BJ (cell line): ENCODE data around the gene GEMIN8. TPM values are rescaled to one million over a fixed set of nuclear protein-coding genes. Genes with fewer than 3 reads are reported as not detected.

Experiments used
- CTCF ChIA-PET: fragments of 350-600 bp; formaldehyde crosslinking; extraction: SDS; loops from one replicate; lab custom pipeline; 2021; ENCODE audit warnings: antibody characterized with exemption, inconsistent platforms; lab: Yijun Ruan, JAX
- POLR2A ChIA-PET: fragments of 300-600 bp; sonication (Branson Sonifier 250); formaldehyde crosslinking; extraction: SDS; loops from one replicate; lab custom pipeline; 2021; ENCODE audit warnings: antibody characterized with exemption; lab: Charles Lee
- DNase-seq: peaks from one replicate; pipeline ENCODE4 v3.0.0-alpha.2; 2011; ENCODE audit warnings: low read depth
- H3K27me3 ChIP-seq: 2 replicates; pipeline ENCODE4 v1.6.0; 2011; ENCODE audit warnings: low read length; ENCODE audit not compliant: control insufficient read depth, insufficient read depth
- H3K36me3 ChIP-seq: 2 replicates; pipeline ENCODE4 v1.5.1; 2011; ENCODE audit warnings: low read length; ENCODE audit not compliant: control insufficient read depth, insufficient read depth
- H3K4me3 ChIP-seq: 2 replicates; pipeline ENCODE4 v1.5.1; 2011; ENCODE audit warnings: low read depth, mild to moderate bottlenecking, control low read depth, low read length
- polyA plus RNA-seq: library from polyadenylated mRNA; depleted of rRNA; stranded (reverse); fragments of >200 nt; gene quantifications from 2 replicates; pipeline ENCODE4 v1.2.3, GENCODE V29; 2011
- TF ChIP-seq, protein P1 (sequence below): IDR thresholded peaks from 2 replicates; pipeline ENCODE4 v1.5.1; 2011; ENCODE audit warnings: low read depth, mild to moderate bottlenecking, control low read depth, inconsistent platforms, low read length, moderate library complexity; ENCODE audit not compliant: insufficient read depth

GEMIN8 gene
- polyA plus RNA-seq, 1 experiment = 21.5 TPM

DNA sequence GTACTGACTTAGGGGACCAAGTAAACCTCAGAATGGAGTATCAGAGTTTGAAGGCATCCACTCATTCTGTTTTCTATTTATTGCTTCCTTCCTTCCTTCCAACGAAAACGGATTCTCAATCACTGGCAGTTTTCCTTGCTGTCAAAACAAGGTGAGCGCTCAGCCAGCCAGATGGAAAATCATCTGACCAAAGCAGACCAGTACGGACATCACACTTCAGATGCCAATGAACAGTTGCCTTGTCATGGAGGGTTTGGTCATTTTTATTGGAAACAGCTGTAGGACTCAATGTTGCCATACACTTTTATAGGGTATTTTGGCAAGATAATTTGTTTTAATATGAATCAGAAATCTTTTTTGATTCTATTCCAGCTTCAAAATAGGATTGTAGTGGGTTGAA lies 16.6 kb downstream of the GEMIN8 start:
- ChIA-PET CTCF (no interaction called here), POLR2A (no interaction called here)
- TF ChIP-seq, protein P1, sequence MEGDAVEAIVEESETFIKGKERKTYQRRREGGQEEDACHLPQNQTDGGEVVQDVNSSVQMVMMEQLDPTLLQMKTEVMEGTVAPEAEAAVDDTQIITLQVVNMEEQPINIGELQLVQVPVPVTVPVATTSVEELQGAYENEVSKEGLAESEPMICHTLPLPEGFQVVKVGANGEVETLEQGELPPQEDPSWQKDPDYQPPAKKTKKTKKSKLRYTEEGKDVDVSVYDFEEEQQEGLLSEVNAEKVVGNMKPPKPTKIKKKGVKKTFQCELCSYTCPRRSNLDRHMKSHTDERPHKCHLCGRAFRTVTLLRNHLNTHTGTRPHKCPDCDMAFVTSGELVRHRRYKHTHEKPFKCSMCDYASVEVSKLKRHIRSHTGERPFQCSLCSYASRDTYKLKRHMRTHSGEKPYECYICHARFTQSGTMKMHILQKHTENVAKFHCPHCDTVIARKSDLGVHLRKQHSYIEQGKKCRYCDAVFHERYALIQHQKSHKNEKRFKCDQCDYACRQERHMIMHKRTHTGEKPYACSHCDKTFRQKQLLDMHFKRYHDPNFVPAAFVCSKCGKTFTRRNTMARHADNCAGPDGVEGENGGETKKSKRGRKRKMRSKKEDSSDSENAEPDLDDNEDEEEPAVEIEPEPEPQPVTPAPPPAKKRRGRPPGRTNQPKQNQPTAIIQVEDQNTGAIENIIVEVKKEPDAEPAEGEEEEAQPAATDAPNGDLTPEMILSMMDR = no peak
- no peaks in the 10 kb centered on the region for H3K36me3 ChIP-seq
- no peak for DNase-seq
- no peaks in the 10 kb centered on the region for H3K27me3 ChIP-seq
- H3K4me3 ChIP-seq = no peak overlapping the region

DNA sequence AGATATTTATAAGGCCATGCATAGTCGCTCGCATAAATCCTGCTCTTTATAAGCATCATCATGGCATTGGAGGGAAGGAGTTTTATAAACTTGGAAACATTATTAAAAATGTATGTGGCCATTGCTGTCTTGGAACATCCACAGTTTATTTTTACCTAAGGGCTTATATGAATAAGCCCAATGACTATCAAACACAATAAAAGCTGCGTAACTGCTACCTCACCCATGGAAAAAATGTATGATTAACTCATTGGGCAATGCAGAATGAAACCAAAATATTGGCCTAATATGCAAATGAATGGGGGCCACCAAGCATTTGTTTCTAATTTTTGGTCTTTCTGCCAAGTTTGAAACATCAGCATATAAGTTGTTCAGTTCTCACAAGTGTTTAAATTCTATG lies 19.1 kb downstream of the GEMIN8 start:
- CTCF ChIA-PET = no interaction called here
- Histone ChIP-seq H3K4me3 (no peak overlapping the region), H3K36me3 (no peaks in the 10 kb centered on the region), H3K27me3 (no peaks in the 10 kb centered on the region)
- POLR2A ChIA-PET = no interaction called here
- no peak for DNase-seq
- TF ChIP-seq, protein P1 = no peak

DNA sequence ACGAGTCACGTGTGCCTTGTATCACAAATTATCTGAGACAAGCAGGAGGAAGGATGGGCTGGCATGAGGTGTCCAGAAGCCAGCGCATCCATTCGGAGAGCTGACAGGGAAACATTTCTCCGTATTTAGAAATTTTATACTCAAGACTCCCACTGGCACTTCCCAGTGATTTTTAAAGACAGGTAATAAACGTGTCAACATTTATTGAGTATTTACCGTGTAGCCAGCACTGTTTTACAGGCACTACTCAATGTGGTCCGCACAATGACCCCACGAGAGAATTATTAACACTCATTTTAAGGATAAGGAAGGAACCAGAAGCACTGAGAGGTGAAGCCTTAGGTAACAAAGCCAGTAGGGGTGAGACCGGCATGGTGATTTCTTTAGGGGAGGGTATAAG lies 23.2 kb downstream of the GEMIN8 start:
- CTCF ChIA-PET = no interaction called here
- POLR2A ChIA-PET = no interaction called here
- Histone ChIP-seq H3K36me3 (no peaks in the 10 kb centered on the region), H3K27me3 (no peaks in the 10 kb centered on the region), H3K4me3 (no peak overlapping the region)
- TF ChIP-seq, protein P1 = no peak
- no peak for DNase-seq

DNA sequence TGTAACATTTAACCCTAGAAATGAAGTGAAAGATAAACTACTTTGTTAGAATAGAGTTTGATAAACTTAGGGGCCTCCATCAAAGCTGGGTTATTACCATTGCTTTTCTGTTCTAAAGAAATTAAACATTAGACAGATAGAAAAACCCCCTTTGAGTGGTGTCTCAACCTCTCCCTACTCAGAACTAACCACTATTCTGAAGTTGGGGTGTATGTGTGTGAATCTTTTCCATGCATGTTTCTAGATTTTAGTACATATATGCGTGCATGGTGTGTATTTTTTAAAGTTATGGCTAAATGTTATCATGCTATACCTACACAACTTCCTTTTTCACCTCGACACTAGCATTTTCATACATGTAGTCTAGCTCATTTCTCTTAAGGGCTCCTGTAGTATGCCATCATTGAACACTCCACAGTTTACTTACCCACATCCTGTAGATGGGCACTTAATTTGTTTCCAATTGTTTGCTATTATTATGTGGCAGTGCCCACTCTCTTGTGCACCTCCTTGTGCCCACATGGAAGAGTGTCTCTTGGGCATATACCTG lies 25.7 kb downstream of the GEMIN8 start:
- no peak for DNase-seq
- ChIA-PET CTCF (no interaction called here), POLR2A (no interaction called here)
- TF ChIP-seq, protein P1 = no peak
- H3K36me3 ChIP-seq = no peaks in the 10 kb centered on the region
- H3K27me3 ChIP-seq = no peaks in the 10 kb centered on the region
- no peak overlapping the region for H3K4me3 ChIP-seq

DNA sequence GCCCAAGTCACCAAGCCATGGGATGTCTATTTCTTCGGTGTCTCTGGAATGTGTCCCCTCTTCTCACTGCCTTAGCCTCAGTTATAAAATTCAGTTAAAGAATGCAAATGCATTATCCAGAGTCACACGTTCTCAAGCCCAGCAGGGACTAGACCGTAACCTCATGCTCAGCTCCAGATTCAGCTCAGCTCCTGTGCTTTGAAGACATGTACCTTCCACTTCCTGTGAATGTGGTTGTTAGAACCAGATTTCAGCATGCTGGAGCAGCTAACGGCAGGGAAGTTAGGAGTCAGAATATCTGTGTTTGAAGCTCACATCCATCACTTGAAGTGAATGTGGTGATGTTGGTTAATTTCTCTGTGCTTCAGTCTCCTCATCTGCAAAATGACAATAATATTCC lies 26.7 kb downstream of the GEMIN8 start:
- POLR2A ChIA-PET = no interaction called here
- Histone ChIP-seq H3K27me3 (no peaks in the 10 kb centered on the region), H3K36me3 (no peaks in the 10 kb centered on the region), H3K4me3 (no peak overlapping the region)
- TF ChIP-seq, protein P1 = no peak
- DNase-seq = no peak
- CTCF ChIA-PET = no interaction called here
